Activated naive CD8-positive, alpha-beta T cell (primary cell): ENCODE results near the gene AKR1B15.
"Not testable (repeated sequence)": the region's sequence is repeated elsewhere in the genome, so short reads cannot be mapped to it uniquely, and the experiment has no call there.

ENCODE experiments used
- H3K27ac Mint-ChIP-seq: one replicate; pipeline ENCODE4 v1.8.0; 2021; ENCODE audit warnings: mixed read lengths
- H3K27me3 Mint-ChIP-seq: one replicate; pipeline ENCODE4 v1.8.0; 2021; ENCODE audit warnings: mixed read lengths
- H3K36me3 Mint-ChIP-seq: one replicate; pipeline ENCODE4 v1.8.0; 2021; ENCODE audit warnings: mixed read lengths
- H3K4me1 Mint-ChIP-seq: one replicate; pipeline ENCODE4 v1.8.0; 2021; ENCODE audit warnings: low read depth, mixed read lengths
- H3K4me3 Mint-ChIP-seq: one replicate; pipeline ENCODE4 v1.8.0; 2021; ENCODE audit warnings: mild to moderate bottlenecking, mixed read lengths
- H3K9me3 Mint-ChIP-seq: one replicate; pipeline ENCODE4 v1.8.0; 2021; ENCODE audit warnings: low read depth, mixed read lengths

AKR1B15 gene

DNA sequence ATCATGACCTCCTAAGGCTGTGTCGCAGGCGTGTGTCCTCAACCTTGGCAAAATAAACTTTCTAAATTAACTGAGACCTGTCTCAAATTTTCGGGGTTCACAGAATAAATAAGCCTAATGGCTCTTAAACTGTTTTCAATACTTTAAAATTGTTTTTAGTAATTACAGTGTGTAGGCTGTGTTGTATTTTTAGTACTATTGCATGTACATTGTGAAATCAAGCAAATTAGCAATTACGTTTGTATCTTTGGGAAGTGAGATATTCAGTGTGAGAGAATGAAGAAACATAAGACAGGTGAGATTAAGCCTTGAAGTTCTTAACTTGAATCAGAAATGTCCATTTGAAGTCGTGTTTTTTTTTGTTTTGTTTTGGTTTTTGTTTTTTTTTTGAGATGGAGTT lies 26.3 kb upstream of the AKR1B15 start:
- H3K4me3 Mint-ChIP-seq: no peak overlapping the region
- no peaks in the 10 kb centered on the region for H3K4me1 Mint-ChIP-seq
- H3K36me3 Mint-ChIP-seq: no peaks in the 10 kb centered on the region
- no peaks in the 10 kb centered on the region for H3K9me3 Mint-ChIP-seq
- H3K27ac Mint-ChIP-seq: no peak overlapping the region
- peaks cover 8% of the 10 kb centered on the region for H3K27me3 Mint-ChIP-seq

DNA sequence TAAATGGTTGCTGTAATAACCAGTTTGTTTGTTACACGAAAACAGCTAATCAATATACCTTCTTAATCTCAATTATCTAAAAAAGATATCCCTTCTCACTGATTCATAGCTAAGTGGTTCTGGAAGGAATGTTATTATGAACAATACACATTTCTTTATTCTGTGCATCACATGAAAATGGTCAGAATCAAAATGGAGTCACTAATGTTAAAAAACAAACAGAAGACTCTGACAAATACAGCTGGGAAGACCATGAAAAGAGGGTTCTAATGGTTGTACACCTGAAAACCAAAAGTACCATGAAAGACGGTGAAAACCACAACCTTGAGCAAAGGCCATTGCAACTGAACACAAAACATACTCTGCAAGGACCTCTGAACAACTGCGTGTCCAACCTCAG lies 23.5 kb upstream of the AKR1B15 start:
- H3K4me3 Mint-ChIP-seq, H3K4me1 Mint-ChIP-seq, H3K27me3 Mint-ChIP-seq, H3K27ac Mint-ChIP-seq, H3K36me3 Mint-ChIP-seq, H3K9me3 Mint-ChIP-seq: not testable (repeated sequence)

DNA sequence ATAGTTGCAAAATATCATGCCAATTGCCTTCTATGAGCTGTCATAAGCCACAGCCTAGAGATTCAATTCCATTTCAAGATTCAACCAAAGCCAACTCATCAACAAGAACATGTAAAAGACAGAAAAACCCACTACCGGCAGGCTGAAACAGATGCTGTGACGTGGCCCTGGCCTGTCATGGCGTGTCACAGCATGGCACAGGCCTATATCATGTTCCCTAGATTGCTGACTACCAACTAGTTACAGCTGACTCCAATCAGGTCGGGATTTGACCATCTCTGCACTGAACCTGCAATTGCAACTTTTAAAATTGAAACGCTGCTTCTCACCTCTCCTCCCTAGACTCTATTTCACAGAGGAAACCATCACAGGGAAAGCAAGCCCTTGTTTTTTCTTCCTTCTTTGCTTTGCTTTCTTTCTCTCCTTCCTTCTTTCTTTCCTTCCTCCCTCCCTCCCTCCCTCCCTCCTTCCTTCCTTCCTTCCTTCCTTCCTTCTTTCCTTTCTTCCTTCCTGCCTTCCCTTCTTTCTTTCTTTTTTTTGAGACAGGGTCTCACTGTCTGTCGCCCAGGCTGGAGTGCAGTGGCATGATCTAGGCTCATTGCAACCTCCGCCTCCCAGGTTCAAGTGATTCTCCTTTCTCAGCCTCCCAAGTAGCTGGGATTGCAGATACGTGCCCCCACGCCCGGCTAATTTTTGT lies 22.2 kb upstream of the AKR1B15 start:
- not testable (repeated sequence) for H3K36me3 Mint-ChIP-seq, H3K4me3 Mint-ChIP-seq, H3K27me3 Mint-ChIP-seq, H3K9me3 Mint-ChIP-seq, H3K4me1 Mint-ChIP-seq, H3K27ac Mint-ChIP-seq

DNA sequence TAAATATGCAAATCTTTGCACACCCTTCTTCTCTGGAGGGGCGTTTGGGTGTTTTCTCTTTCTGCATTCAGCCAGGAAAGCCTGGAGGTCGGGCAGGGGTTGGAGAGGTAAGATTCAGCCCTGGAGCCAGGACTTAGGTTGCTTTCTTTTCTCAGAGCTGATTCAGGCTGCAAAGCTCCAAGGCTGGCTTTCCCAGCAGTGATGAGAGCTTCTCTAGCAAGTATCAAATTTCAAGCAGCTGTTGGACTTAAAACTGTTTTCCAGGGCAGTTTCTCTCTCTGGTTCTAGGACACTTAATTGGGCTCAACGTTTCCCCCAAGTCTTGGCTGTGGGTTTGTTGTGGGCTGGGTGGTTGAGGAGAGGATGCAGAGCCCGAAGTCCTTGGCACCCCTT lies 20.9 kb upstream of the AKR1B15 start:
- H3K36me3 Mint-ChIP-seq: no peaks in the 10 kb centered on the region
- H3K27me3 Mint-ChIP-seq: peaks cover 6% of the 10 kb centered on the region
- no peaks in the 10 kb centered on the region for H3K4me1 Mint-ChIP-seq
- H3K27ac Mint-ChIP-seq: no peak overlapping the region
- H3K4me3 Mint-ChIP-seq: no peak overlapping the region
- no peaks in the 10 kb centered on the region for H3K9me3 Mint-ChIP-seq

DNA sequence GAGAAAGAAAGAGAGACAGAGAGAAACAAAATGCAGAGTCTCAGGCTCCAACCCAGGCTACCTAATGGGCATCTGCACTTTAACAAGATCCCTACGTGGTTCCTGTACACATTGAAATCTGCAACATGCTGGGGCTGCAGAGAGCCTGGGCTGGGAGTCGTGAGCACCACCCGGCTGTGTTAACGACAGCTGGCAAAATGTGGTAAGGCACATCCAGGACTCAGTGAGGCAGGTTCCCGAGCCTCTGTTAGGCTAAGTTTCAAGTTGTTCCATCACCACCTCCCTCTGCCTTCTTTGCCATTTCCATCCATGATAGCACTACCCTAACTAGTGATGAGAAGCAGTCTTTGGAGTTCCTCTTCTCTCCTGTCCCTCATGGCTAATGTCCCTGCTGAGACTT lies 20.2 kb upstream of the AKR1B15 start:
- Mint-ChIP-seq H3K4me3 (no peak overlapping the region), H3K9me3 (no peaks in the 10 kb centered on the region), H3K36me3 (no peaks in the 10 kb centered on the region), H3K27me3 (peaks cover 5% of the 10 kb centered on the region), H3K27ac (no peak overlapping the region), H3K4me1 (no peaks in the 10 kb centered on the region)

DNA sequence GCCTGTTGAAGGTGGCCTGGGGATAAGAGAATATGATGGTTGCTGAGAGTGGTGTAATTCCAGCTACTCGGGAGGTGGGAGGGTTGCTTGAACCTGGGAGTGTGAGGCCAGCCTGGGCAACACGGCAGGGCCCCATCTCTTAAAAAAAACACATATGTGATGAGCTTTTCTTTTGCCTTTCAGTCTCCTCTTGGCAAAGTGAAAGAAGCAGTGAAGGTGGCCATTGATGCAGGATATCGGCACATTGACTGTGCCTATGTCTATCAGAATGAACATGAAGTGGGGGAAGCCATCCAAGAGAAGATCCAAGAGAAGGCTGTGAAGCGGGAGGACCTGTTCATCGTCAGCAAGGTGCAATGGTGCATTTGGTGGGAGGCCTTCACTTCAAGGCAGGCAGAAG lies 18.4 kb upstream of the AKR1B15 start:
- H3K9me3 Mint-ChIP-seq: no peaks in the 10 kb centered on the region
- H3K36me3 Mint-ChIP-seq: no peaks in the 10 kb centered on the region
- H3K27ac Mint-ChIP-seq: no peak overlapping the region
- no peak overlapping the region for H3K4me3 Mint-ChIP-seq
- no peaks in the 10 kb centered on the region for H3K4me1 Mint-ChIP-seq
- peaks cover 2% of the 10 kb centered on the region for H3K27me3 Mint-ChIP-seq

DNA sequence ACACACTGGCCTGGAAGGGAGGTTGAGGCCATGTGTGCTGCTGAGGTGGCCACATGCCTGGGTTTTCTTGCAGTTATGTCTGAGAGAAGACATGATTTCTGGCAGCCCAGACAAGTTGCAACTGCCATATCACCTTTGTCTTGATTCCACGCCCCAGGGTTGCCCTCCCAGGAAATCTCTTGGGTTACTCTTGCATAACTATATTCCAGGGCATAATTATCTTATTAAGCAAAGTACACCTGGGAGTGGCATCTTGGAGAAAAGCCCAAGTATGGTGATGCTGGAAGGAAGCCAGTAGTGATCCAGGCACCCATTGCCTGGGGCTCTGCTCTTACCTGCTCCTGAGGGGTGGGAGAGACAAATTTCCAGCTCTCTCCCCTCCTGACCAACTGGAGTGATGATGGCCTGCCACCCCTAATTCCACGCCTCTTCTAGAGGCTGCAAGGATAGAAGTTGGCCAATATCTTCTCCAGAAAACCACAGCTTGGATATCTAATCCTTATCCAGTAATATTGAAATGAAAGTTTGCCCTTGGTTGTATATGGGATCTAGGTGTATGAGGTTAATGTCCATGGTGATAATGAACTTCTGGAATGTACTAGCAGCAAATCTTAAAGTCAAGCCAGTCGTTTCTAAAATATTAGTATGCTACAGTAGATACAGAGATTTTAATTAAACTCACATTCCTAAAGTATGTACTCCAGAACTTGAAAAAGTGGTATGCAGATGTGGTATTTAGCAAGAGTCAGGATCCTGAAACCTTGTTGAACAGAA lies 16.5 kb upstream of the AKR1B15 start:
- Mint-ChIP-seq H3K27ac (no peak overlapping the region), H3K27me3 (peaks cover 2% of the 10 kb centered on the region), H3K9me3 (no peaks in the 10 kb centered on the region), H3K36me3 (no peaks in the 10 kb centered on the region), H3K4me3 (no peak overlapping the region), H3K4me1 (no peaks in the 10 kb centered on the region)

DNA sequence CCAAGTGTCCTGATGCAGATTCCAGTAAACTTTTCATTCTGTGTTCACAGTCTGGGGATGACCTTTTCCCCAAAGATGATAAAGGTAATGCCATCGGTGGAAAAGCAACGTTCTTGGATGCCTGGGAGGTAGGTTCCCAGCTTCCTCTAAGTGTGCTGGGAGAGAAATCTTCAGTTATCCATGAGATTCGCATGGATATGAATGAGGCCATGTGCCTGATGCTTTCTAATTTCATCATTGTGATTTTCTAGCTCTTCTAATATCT lies 16.0 kb upstream of the AKR1B15 start:
- Mint-ChIP-seq H3K27ac (no peak overlapping the region), H3K36me3 (no peaks in the 10 kb centered on the region), H3K27me3 (peaks cover 2% of the 10 kb centered on the region), H3K4me1 (no peaks in the 10 kb centered on the region), H3K4me3 (no peak overlapping the region), H3K9me3 (no peaks in the 10 kb centered on the region)

DNA sequence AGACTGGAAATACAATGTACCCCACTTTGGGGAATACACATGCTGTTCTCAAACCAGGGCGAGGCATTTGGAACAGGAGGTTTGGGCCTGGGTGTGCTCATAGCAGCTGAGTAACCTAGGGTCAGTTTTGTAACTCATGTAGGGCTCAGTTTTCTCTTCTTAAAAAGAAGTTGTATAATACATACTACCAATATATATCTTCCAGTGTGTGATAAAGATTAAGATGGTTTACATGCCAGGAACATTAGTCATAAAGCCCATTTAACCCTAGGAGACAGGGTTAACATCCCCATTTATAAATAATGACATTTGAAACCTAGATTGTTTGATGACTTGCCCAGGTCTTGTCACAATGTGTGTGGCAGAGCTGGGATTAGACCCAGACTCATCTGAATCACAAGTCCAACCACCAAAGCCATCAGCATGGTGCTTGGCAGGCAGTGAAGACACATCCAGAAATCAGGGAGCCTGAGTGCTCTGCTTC lies 15.6 kb upstream of the AKR1B15 start:
- H3K4me3 Mint-ChIP-seq: no peak overlapping the region
- peaks cover 2% of the 10 kb centered on the region for H3K27me3 Mint-ChIP-seq
- H3K4me1 Mint-ChIP-seq: no peaks in the 10 kb centered on the region
- H3K36me3 Mint-ChIP-seq: no peaks in the 10 kb centered on the region
- H3K27ac Mint-ChIP-seq: no peak overlapping the region
- no peaks in the 10 kb centered on the region for H3K9me3 Mint-ChIP-seq

DNA sequence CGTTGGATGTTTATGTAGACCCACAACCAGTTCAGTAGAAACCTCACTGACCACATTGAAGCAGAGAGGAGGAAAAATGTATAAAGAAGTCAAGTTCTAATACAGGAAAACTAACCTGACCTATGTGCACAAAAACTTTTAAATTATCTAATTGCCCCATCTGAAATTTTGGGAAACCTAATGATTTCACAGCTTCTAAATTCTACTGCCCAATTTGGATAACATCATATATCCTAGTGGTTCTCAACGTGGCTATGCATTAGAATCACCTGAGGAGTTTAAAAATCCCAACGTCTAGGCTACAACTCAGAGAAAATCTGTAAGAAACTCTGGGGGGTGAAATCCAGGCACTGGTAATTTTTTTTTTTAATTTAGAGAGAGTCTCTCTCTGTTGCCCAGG lies 14.3 kb upstream of the AKR1B15 start:
- no peak overlapping the region for H3K4me3 Mint-ChIP-seq
- no peaks in the 10 kb centered on the region for H3K9me3 Mint-ChIP-seq
- H3K27ac Mint-ChIP-seq: no peak overlapping the region

DNA sequence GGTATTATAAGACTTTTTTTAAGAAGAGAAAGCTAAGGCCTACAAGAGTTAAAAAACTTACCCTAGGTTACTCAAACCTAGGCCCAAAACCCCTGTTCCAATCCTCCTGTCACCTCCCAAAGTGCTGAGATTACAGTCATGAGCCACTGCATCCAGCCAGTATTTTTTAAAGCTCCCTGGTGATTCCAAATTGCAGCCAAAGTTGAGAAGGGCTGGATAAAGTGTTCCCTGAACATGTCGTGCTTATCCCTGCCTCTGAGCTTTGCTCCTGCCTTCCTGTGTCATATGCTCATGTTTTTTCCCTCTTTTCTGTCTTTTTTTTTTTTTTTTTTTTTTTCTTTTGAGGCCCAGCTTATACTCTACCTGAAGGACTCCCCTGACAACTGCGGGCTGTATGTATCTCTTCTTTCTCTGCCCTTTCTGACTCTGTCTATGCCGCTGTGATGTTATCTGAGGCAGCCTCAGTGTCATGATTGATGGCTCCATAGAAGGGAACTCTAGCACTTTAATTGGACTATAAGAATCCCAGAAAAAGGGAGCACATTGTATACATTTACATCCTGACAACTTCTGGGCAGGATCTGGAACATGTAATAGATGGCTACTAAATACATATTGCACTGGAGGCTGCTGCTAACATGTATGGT lies 13.5 kb upstream of the AKR1B15 start:
- H3K27me3 Mint-ChIP-seq: peaks cover 5% of the 10 kb centered on the region
- H3K9me3 Mint-ChIP-seq: no peaks in the 10 kb centered on the region
- H3K4me1 Mint-ChIP-seq: no peaks in the 10 kb centered on the region
- no peak overlapping the region for H3K4me3 Mint-ChIP-seq
- no peak overlapping the region for H3K27ac Mint-ChIP-seq
- H3K36me3 Mint-ChIP-seq: no peaks in the 10 kb centered on the region

More for the DNA sequence above, 14.3 kb upstream of the AKR1B15 start:
- H3K4me1 Mint-ChIP-seq: no peaks in the 10 kb centered on the region
- H3K36me3 Mint-ChIP-seq: no peaks in the 10 kb centered on the region
- H3K27me3 Mint-ChIP-seq: peaks cover 5% of the 10 kb centered on the region

DNA sequence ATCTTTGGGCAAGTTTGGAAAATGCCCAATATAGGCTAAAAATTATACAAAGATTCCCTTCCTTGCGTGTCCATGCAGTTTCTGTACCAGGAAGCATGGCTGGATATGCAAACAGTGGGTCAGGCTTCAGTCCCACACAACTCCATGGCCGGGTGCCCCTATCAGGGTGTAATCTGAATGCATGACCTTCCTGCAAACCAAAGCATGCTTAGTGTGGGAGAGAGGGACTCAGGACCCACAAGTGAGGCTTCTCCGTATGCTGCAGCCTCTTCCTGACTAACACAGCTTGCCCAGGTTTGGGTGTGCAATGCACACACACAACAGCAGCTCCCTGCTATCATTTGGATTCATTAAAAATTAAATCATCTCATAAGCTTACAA lies 13.0 kb upstream of the AKR1B15 start:
- no peaks in the 10 kb centered on the region for H3K36me3 Mint-ChIP-seq
- H3K4me3 Mint-ChIP-seq: no peak overlapping the region
- no peaks in the 10 kb centered on the region for H3K9me3 Mint-ChIP-seq
- H3K4me1 Mint-ChIP-seq: no peaks in the 10 kb centered on the region
- peaks cover 8% of the 10 kb centered on the region for H3K27me3 Mint-ChIP-seq
- H3K27ac Mint-ChIP-seq: no peak overlapping the region

DNA sequence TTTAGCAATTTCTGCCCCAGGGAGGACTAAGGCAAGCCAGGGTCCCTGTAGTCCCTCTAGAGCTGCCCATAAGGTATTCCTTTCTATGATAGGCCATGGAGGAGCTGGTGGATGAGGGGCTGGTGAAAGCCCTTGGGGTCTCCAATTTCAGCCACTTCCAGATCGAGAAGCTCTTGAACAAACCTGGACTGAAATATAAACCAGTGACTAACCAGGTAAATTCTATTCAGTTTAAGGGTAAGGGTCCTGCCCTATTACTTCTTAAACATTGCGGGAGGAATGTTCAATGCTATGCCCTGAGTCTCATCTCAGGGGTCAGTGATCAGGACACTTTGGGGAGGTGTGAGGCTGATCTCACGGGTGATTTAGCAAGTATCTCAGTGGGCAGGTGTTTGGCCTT lies 12.4 kb upstream of the AKR1B15 start:
- H3K36me3 Mint-ChIP-seq, H3K4me3 Mint-ChIP-seq: not testable (repeated sequence)

DNA sequence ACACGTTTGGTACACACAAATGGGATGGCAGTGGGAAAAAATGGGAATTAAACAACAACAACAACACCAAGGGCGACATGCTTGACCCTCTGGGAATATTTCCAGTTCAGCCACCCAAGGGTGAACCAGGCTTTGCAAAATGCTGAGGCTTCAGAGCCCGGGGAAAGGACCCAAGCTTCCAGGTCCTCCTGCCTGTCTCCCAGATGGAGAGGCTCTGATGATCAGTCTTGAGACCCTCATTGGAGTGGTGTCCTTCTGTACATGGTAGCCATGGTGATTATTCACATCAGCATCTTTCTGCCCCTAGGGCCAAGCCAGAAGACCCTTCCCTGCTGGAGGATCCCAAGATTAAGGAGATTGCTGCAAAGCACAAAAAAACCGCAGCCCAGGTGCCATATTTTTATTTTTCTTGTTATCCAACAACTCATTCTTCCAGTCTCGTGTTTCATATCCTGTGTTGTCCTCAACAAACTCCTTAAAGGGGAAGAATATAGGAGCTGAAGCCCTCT lies 11.6 kb upstream of the AKR1B15 start:
- not testable (repeated sequence) for H3K27ac Mint-ChIP-seq, H3K36me3 Mint-ChIP-seq, H3K9me3 Mint-ChIP-seq, H3K4me1 Mint-ChIP-seq, H3K4me3 Mint-ChIP-seq
- H3K27me3 Mint-ChIP-seq: peaks cover 13% of the 10 kb centered on the region

More for the DNA sequence above, 12.4 kb upstream of the AKR1B15 start:
- not testable (repeated sequence) for H3K27ac Mint-ChIP-seq, H3K4me1 Mint-ChIP-seq, H3K9me3 Mint-ChIP-seq
- H3K27me3 Mint-ChIP-seq: peaks cover 13% of the 10 kb centered on the region

DNA sequence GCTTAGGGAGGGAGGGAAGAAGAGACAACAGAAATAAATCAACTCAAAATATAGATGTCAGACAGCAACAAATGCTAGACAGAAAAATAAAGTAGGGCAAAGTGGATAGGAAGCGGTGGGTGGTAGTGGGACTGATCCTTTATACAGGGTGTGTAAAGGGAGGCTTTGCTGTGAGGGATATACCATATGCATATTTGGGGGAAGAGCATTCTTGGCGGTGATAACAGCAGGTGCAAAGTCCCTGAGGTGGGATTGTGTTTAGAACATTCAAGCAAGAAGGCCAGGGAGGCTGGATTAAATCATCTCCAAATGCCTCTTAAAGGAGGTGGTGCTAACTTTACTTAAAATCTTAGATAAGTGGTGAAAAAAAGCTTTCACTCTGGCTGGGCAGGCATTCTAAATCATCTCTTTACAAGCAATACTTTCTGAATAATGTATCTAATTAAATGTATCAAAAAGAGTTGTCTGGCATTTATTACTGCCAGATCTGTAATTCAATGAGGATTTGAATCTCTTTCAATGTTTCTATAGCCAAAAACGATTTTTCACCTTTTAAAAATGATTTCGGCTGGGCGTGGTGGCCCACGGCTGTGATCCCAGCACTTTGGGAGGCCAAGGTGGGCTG lies 9.4 kb upstream of the AKR1B15 start:
- Mint-ChIP-seq H3K4me3 (no peak overlapping the region), H3K4me1 (no peaks in the 10 kb centered on the region), H3K9me3 (no peaks in the 10 kb centered on the region), H3K27me3 (peaks cover 13% of the 10 kb centered on the region), H3K36me3 (no peaks in the 10 kb centered on the region), H3K27ac (no peak overlapping the region)
